Left ventricle myocardium inferior (tissue), 1 donor: Measurements from ENCODE around the gene SPIN3. TPM values are rescaled to one million over a fixed set of nuclear protein-coding genes. Genes with fewer than 3 reads are reported as not detected.
"Not testable (repeated sequence)": the region's sequence is repeated elsewhere in the genome, so short reads cannot be mapped to it uniquely, and the experiment has no call there.

Experiments used
- DNase-seq: peaks from one replicate; pipeline ENCODE4 v3.0.0-alpha.2; 2020
- H3K27ac ChIP-seq: fragments of 200-600 bp; replicated peaks from 2 replicates; pipeline ENCODE4 v1.8.0; 2021
- H3K27me3 ChIP-seq: fragments of 200-600 bp; 2 replicates; pipeline ENCODE4 v1.8.0; 2021; ENCODE audit warnings: low read depth
- H3K36me3 ChIP-seq: fragments of 200-600 bp; 2 replicates; pipeline ENCODE4 v1.8.0; 2021
- H3K4me1 ChIP-seq: fragments of 200-600 bp; 2 replicates; pipeline ENCODE4 v1.8.0; 2021
- H3K4me3 ChIP-seq: fragments of 200-600 bp; 2 replicates; pipeline ENCODE4 v1.8.0; 2021; ENCODE audit warnings: mild to moderate bottlenecking, moderate library complexity
- H3K9me3 ChIP-seq: fragments of 200-600 bp; replicated peaks from 2 replicates; pipeline ENCODE4 v1.8.0; 2021
- intact Hi-C: fragments of 100-400 bp; cut with micrococcal nuclease; formaldehyde crosslinking; loops from one replicate; pipeline ENCODE4 v1.11.0; 2022
- long read RNA-seq: library from polyadenylated mRNA; unstranded; transcript quantifications from one replicate; pipeline ENCODE4 v2.0.0, GENCODE V29; 2021
- total RNA-seq: library from RNA; stranded (reverse); fragmentation: NEBNext Ultra II Directional; extraction: Animal tissue kit (Norgen Biotek cat#: 25700); gene quantifications from one replicate; pipeline ENCODE4 v1.2.1, GENCODE V29; 2021
- TF ChIP-seq, protein P1 (sequence below): fragments of 200-600 bp; IDR thresholded peaks from 2 replicates; pipeline ENCODE4 v1.8.0; 2021; ENCODE audit warnings: antibody characterized with exemption, mild to moderate bottlenecking, borderline replicate concordance
- donor health status: DM: no; HTN: yes; CAD: no; lungs with severe emphysema.

SPIN3 gene
- 3.5 TPM for total RNA-seq
- long read RNA-seq, full-length matches to known transcripts = 7 of 8 reads
- long read RNA-seq, partial matches to known transcripts = 0 of 8 reads
- long read RNA-seq, other reads (novel, unspliced or antisense) = 1 of 8 reads

DNA sequence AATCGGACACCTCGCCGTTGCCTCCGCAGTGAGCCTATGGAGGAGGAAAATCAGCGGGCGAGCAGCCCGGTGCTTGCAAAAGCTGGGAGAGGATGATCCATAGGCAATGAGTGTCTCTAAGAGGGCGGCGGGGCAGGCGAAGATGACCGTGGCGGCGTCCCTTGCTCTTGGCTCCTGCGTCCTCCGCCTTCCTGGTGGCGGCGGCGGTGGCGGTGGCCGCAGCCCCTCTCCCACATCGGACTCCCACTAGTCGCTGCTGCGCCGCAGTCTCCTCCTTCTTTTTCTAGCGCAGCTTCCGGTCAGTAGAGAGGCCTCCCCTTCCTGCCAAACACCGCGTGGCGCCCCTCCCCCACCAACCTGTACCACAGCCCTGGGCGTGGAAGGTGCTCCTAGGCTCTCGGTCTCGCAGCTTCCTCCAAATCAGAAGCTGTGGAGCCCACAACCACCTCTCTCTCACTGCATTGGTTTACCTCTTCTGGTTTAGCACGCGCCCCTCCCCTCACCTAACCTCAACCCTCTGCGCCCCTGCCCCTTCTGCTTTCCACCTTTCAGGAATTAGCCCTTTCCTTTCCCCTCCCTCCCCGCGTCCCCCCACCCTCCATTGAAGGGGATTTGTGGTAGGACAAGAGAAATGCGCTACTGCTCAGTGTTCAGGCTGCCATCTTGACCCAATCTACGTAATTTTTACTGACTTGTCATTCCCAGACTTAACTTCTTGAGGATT, at the start of gene SPIN3:
Gene SPIN3, minus strand, starts transcription at position 271 of the 724 bp plus-strand sequence. CDS start 594 bp downstream, outside the sequence.
- Histone ChIP-seq H3K4me1 (peaks cover 10% of the 10 kb centered on the region), H3K4me3 (peak within 1 kb of the TSS; percentile 77), H3K9me3 (no peaks in the 10 kb centered on the region), H3K27me3 (no peaks in the 10 kb centered on the region), H3K36me3 (no peaks in the 10 kb centered on the region), H3K27ac (peak within 1 kb of the TSS; percentile 76)
- intact Hi-C loops = no loop called here
- TF ChIP-seq, protein P1, sequence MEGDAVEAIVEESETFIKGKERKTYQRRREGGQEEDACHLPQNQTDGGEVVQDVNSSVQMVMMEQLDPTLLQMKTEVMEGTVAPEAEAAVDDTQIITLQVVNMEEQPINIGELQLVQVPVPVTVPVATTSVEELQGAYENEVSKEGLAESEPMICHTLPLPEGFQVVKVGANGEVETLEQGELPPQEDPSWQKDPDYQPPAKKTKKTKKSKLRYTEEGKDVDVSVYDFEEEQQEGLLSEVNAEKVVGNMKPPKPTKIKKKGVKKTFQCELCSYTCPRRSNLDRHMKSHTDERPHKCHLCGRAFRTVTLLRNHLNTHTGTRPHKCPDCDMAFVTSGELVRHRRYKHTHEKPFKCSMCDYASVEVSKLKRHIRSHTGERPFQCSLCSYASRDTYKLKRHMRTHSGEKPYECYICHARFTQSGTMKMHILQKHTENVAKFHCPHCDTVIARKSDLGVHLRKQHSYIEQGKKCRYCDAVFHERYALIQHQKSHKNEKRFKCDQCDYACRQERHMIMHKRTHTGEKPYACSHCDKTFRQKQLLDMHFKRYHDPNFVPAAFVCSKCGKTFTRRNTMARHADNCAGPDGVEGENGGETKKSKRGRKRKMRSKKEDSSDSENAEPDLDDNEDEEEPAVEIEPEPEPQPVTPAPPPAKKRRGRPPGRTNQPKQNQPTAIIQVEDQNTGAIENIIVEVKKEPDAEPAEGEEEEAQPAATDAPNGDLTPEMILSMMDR = no peak
- peak; percentile 76 for DNase-seq

DNA sequence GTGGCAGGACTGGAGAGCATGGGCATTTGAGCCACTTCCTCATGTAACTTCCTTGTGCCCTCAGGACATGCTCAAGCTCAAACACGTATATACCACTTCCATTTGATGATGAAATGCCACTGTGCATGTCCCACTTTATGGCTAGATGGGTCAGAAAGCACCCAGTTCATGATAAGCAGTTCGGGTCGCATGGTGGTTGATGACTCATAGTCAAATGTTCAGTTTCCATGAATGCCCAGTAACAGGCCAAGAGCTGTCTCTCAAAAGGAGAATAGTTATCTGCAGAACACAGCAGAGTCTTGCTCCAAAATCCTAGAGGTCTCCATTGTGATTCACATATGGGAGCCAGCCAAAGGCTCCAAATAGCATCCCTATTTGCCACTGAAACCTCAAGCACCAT, 48.9 kb upstream of the SPIN3 start:
- DNase-seq = no peak
- TF ChIP-seq, protein P1 = no peak
- intact Hi-C loops = no loop called here
- H3K4me3 ChIP-seq = no peak overlapping the region
- no peak overlapping the region for H3K27ac ChIP-seq
- no peaks in the 10 kb centered on the region for H3K9me3 ChIP-seq
- H3K4me1 ChIP-seq = no peaks in the 10 kb centered on the region
- no peaks in the 10 kb centered on the region for H3K36me3 ChIP-seq
- no peaks in the 10 kb centered on the region for H3K27me3 ChIP-seq

DNA sequence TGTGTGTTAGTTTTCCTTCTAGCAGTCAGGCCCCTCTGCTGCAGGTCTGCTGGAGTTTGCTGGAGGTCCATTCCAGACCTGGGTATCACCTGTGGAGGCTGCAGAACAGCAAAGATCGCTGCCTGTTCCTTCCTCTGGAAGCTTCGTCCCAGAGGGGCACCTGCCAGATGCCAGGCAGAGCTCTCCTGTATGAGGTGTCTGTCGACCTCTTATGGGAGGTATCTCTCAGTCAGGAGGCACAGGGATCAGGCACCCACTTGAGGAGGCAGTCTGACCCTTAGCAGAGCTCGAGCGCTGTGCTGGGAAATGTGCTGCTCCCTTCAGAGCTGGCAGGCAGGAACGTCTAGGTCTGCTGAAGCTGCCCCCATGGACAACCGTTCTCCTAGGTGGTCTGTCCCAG, 41.9 kb upstream of the SPIN3 start:
- H3K27ac ChIP-seq, H3K9me3 ChIP-seq, H3K36me3 ChIP-seq, H3K4me1 ChIP-seq, intact Hi-C loops, H3K4me3 ChIP-seq, DNase-seq, H3K27me3 ChIP-seq: not testable (repeated sequence)

DNA sequence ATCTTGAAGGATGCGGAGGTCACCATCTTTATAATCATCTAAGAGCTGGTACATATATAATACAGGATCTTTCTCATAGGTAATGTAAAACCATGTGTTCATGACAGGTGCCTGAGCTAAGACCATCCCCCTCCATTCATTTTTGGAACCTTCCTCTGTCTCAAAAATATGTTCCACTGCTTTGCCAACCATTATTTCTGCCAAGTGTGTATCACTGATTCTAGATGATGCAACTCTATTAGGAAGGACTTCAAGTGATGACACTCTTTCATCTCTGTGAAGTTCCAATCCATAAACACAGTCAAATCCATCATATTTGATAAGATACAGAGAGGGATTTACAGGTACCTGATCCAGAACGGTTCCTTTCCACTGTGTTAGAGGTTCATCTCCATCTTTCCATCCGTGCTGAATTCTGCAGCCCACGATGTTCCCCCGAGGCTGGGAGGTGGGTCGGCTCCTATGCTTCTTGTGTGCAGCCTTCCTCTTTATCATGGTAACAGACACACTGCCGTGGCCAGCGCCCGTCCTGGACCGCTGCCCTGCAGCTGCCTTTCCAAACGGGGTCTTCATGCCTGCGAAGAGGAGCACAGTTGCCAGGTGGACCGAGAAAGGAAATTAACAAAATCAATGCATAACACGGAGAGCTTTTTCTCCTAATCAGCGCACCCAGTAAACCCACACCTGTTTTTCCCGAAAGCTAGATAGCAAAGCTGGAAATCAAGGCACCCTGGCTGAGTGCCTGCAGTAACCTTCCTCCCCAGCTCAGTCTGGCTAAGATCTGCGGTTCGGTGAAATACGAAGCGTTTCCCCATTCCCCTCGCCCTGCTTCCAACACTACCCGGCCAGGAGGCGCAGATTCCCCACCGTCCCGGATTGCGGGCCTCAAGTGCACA, 718 bp downstream of the SPIN3 start:
- Histone ChIP-seq H3K36me3 (no peaks in the 10 kb centered on the region), H3K4me1 (peaks cover 10% of the 10 kb centered on the region), H3K4me3 (peak overlapping the region; percentile 77), H3K27ac (peak overlapping the region; percentile 76), H3K9me3 (no peaks in the 10 kb centered on the region), H3K27me3 (no peaks in the 10 kb centered on the region)
- TF ChIP-seq, protein P1 = no peak
- intact Hi-C loops = no loop called here
- DNase-seq = peak; percentile 11

DNA sequence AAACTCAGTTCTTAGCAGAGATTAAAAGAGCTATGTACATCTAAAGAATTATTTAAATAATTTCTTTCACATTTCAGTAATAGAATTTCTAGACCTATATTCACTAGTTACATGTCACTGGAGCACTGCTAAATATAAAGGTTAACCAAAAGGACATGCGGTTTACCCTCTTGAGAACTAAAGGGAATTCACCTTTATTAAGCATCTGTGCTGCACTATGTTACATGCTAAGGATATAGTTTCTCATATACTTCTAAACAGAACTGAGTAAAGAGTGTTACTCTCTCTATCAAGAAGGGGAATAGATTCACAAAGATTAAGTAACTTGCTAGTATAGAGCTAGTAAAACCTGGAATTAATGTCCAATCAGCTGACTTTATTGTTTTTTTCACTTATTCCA, 7.6 kb downstream of the SPIN3 start:
- H3K27ac ChIP-seq = no peak overlapping the region
- TF ChIP-seq, protein P1 = no peak
- DNase-seq = no peak
- H3K4me1 ChIP-seq = no peaks in the 10 kb centered on the region
- H3K36me3 ChIP-seq = no peaks in the 10 kb centered on the region
- no peaks in the 10 kb centered on the region for H3K9me3 ChIP-seq
- H3K27me3 ChIP-seq = no peaks in the 10 kb centered on the region
- H3K4me3 ChIP-seq = no peak overlapping the region
- intact Hi-C loops = no loop called here

DNA sequence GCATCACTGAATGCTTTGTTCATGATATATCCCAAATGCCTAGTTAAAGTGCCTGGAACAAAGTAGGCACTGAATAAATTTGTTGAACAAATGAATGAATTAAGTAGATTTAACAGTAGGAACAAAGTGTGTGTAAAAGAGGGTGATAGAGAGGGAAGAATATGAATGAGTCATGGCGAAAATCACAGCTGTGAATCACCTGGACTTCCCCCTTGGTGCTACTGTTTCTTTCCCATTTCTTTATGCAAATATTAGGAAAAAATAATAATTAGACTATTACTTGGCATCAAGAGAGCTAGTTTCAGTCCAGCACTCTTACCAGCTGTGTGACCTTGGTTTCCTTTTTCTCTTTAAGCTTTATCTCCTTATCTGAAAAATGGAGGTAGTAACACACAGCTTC, 9.2 kb downstream of the SPIN3 start:
- H3K27me3 ChIP-seq = no peaks in the 10 kb centered on the region
- no peaks in the 10 kb centered on the region for H3K4me1 ChIP-seq
- H3K27ac ChIP-seq = no peak overlapping the region
- H3K9me3 ChIP-seq = no peaks in the 10 kb centered on the region
- no peaks in the 10 kb centered on the region for H3K36me3 ChIP-seq
- TF ChIP-seq, protein P1 = no peak
- DNase-seq = no peak
- H3K4me3 ChIP-seq = no peak overlapping the region
- intact Hi-C loops = no loop called here
